Smooth muscle cell (in vitro differentiated cells): ENCODE measurements around the gene NHP2. TPM values are rescaled to one million over a fixed set of nuclear protein-coding genes. Genes with fewer than 3 reads are reported as not detected.
A peak's percentile ranks its signal among the peaks of the same experiment; 100 is the strongest.

Experiments used
- DNase-seq: peaks from one replicate; lab custom pipeline; 2025; ENCODE audit not compliant: unreplicated experiment; lab: John Stamatoyannopoulos, UW
- H2AFZ ChIP-seq: fragments of 200-600 bp; sonication (generic); 2 replicates; pipeline ENCODE4 v1.6.0; 2016; ENCODE audit warnings: antibody characterized with exemption, low read depth, mild to moderate bottlenecking
- H3F3A ChIP-seq: fragments of 200-600 bp; sonication (generic); 2 replicates; pipeline ENCODE4 v1.6.0; 2017; ENCODE audit warnings: antibody characterized with exemption, low read depth
- H3K27ac ChIP-seq: fragments of 200-600 bp; sonication (generic); 2 replicates; pipeline ENCODE4 v1.5.1; 2016; ENCODE audit warnings: low read depth, mild to moderate bottlenecking
- H3K27me3 ChIP-seq: fragments of 200-600 bp; sonication (generic); 2 replicates; pipeline ENCODE4 v1.6.1; 2016; ENCODE audit warnings: low read depth, mild to moderate bottlenecking
- H3K36me3 ChIP-seq: fragments of 200-600 bp; sonication (generic); 2 replicates; pipeline ENCODE4 v1.5.1; 2016; ENCODE audit warnings: low read depth
- H3K4me1 ChIP-seq: fragments of 200-600 bp; sonication (generic); 2 replicates; pipeline ENCODE4 v1.5.1; 2016; ENCODE audit warnings: low read depth
- H3K4me2 ChIP-seq: fragments of 200-600 bp; sonication (generic); 2 replicates; pipeline ENCODE4 v1.6.0; 2016; ENCODE audit warnings: mild to moderate bottlenecking
- H3K4me3 ChIP-seq: fragments of 200-600 bp; sonication (generic); 2 replicates; pipeline ENCODE4 v1.5.1; 2016; ENCODE audit warnings: mild to moderate bottlenecking
- H3K79me2 ChIP-seq: fragments of 200-600 bp; sonication (generic); 2 replicates; pipeline ENCODE4 v1.6.0; 2016; ENCODE audit warnings: low read depth, mild to moderate bottlenecking
- H3K9ac ChIP-seq: fragments of 200-600 bp; sonication (generic); 2 replicates; pipeline ENCODE4 v1.6.0; 2016; ENCODE audit warnings: low read depth
- H3K9me3 ChIP-seq: fragments of 200-600 bp; sonication (generic); replicated peaks from 2 replicates; pipeline ENCODE4 v1.5.1; 2016; ENCODE audit warnings: low read depth
- H4K20me1 ChIP-seq: fragments of 200-600 bp; sonication (generic); 2 replicates; pipeline ENCODE4 v1.6.0; 2016; ENCODE audit warnings: low read depth
- CTCF ChIP-seq: fragments of 200-600 bp; sonication (generic); IDR thresholded peaks from 2 replicates; pipeline ENCODE4 v1.5.1; 2017; ENCODE audit warnings: borderline replicate concordance, mild to moderate bottlenecking, antibody characterized with exemption; ENCODE audit not compliant: insufficient read depth, poor library complexity, severe bottlenecking
- WGBS: methylation state at CpG from one replicate; pipeline ENCODE4 v1.1.7; 2016; ENCODE audit warnings: low lambda C conversion rate; 5-methylcytosine and 5-hydroxymethylcytosine counted together
- polyA plus RNA-seq: library from polyadenylated mRNA; unstranded; fragments of >200 nt; fragmentation: Nextera tagmentation; extraction: Ambion mirVana; gene quantifications from 2 replicates; pipeline ENCODE4 v1.2.1, GENCODE V29; 2016
- total RNA-seq: library from RNA; depleted of rRNA; stranded (reverse); fragments of >200 nt; gene quantifications from 2 replicates; pipeline ENCODE4 v1.2.3, GENCODE V29; 2014

Gene NHP2
- total and polyA plus RNA-seq, 2 experiments from 2014 or later: 162 to 166 TPM

GRCh38 chr5:178112545-178112944, 41.1 kb downstream of the NHP2 start:
- H4K20me1 ChIP-seq: no peaks in the 10 kb centered on the region
- H3K4me1 ChIP-seq: peaks cover 14% of the 10 kb centered on the region
- 80% methylated on average over 5 of the region's 5 CpGs for WGBS
- peaks cover 33% of the 10 kb centered on the region for H3K27me3 ChIP-seq
- no peaks in the 10 kb centered on the region for H3K36me3 ChIP-seq
- no peaks in the 10 kb centered on the region for H3F3A ChIP-seq
- H3K27ac ChIP-seq: no peak overlapping the region
- no peak for TF ChIP-seq CTCF
- peak overlapping the region; percentile 96 for H3K4me2 ChIP-seq
- no peaks in the 10 kb centered on the region for H3K79me2 ChIP-seq
- H3K9ac ChIP-seq: no peak overlapping the region
- no peaks in the 10 kb centered on the region for H3K9me3 ChIP-seq
- no peak for DNase-seq
- peak overlapping the region; percentile 61 for H3K4me3 ChIP-seq
- H2AFZ ChIP-seq: peak overlapping the region; percentile 9

- Histone ChIP-seq H3K4me2 (no peak overlapping the region), H3K27me3 (peaks cover 33% of the 10 kb centered on the region), H3K9ac (no peak overlapping the region), H4K20me1 (no peaks in the 10 kb centered on the region), H2AFZ (no peak overlapping the region), H3K36me3 (no peaks in the 10 kb centered on the region), H3F3A (no peaks in the 10 kb centered on the region), H3K27ac (no peak overlapping the region), H3K9me3 (no peaks in the 10 kb centered on the region), H3K4me3 (no peak overlapping the region), H3K4me1 (peaks cover 12% of the 10 kb centered on the region), H3K79me2 (no peaks in the 10 kb centered on the region)
- no peak for DNase-seq
- no peak for TF ChIP-seq CTCF
- 72% methylated on average over 3 of the region's 3 CpGs for WGBS
These were observed 41.8 kb downstream of the NHP2 start for GRCh38 chr5:178111925-178112324.

- WGBS: 93% methylated on average over 9 of the region's 9 CpGs
These were observed 43.2 kb downstream of the NHP2 start for GRCh38 chr5:178110511-178110910.

More at GRCh38 chr5:178110511-178110910, 43.2 kb downstream of the NHP2 start:
- Histone ChIP-seq H3K79me2 (no peaks in the 10 kb centered on the region), H3K36me3 (no peaks in the 10 kb centered on the region), H3K4me3 (no peak overlapping the region), H3K9me3 (no peaks in the 10 kb centered on the region), H3K27ac (no peak overlapping the region), H3K27me3 (peaks cover 20% of the 10 kb centered on the region), H4K20me1 (no peaks in the 10 kb centered on the region), H3K4me2 (no peak overlapping the region), H3K4me1 (peaks cover 5% of the 10 kb centered on the region), H3F3A (no peaks in the 10 kb centered on the region), H2AFZ (no peak overlapping the region), H3K9ac (no peak overlapping the region)
- TF ChIP-seq CTCF: no peak
- no peak for DNase-seq
